ENCODE data around the gene FAM24B.
"Not testable (repeated sequence)": the region's sequence is repeated elsewhere in the genome, so short reads cannot be mapped to it uniquely, and the experiment has no call there.

FAM24B gene

DNA sequence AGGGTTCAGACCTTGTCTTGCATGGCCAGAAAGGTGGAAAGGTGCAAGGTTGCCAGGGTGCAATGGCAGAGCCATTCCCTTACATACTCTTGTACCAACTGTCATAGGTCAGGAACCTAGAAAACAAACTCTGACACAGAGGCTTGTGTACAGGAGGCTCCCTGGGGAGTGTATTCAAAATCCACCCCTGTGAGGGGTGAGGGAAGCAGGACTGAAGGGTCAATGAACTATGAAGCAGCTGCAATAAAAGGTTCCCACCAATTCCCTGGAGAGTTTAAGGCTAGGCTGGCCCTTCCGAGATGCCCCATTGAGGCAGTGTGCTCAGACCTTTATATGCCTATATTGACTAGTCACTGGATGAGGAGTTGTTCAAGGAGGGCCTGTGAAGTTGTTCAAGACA, 19.9 kb downstream of the FAM24B start:
- in situ Hi-C loops (cut with MboI; ENCODE audit: low sequenced_read_pairs), result no loop called here

DNA sequence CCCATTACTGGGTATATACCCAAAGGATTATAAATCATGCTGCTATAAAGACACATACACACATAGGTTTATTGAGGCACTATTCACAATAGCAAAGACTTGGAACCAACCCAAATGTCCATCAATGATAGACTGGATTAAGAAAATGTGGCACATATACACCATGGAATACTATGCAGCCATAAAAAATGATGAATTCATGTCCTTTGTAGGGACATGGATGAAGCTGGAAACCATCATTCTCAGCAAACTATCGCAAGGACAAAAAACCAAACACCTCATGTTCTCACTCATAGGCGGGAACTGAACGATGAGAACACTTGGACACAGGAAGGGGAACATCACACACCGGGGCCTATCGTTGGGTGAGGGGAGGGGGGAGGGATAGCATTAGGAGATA, 21.3 kb downstream of the FAM24B start:
- in situ Hi-C loops (cut with MboI; ENCODE audit: low sequenced_read_pairs), result not testable (repeated sequence)

DNA sequence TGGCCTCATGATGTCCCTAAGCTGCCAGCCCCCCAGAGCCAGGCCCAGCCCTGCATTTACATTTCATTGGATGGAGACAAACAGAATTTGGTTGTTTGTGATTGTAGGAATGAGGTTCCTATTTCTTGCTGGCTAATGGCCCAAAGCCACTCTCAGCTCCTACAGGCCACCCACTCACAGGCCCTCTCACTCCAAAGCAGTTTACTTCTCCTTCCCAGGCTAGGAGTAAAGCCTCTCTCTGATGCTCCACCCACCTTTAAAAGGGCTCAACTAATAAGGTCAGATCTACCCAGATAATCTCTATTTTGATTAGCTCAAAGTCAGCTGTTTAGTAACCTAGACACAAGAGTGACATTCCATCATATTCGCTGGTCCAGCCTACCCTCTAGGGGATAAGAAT, 22.5 kb downstream of the FAM24B start:
- in situ Hi-C loops (cut with MboI; ENCODE audit: low sequenced_read_pairs), result no loop called here

DNA sequence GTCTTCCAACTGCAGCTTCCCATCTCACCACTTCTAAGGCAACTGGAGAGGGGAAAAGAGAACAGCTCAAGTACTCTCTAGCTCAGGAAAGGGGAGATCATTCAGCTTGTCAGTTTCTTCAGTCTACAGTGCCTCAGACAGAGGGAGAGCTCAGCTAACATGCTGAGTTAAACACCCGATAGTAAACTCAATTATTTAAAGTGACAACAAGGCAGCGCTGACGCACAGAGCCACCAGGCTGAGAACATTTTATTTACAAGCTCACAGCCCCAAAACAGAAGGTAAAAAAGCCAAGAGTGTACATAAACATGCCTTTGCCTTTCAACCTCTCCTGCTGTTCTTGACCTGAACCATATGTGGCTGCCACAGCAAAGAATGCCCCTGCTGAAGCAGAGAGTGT, 23.6 kb downstream of the FAM24B start:
- in situ Hi-C loops (cut with MboI; ENCODE audit: low sequenced_read_pairs), result no loop called here

DNA sequence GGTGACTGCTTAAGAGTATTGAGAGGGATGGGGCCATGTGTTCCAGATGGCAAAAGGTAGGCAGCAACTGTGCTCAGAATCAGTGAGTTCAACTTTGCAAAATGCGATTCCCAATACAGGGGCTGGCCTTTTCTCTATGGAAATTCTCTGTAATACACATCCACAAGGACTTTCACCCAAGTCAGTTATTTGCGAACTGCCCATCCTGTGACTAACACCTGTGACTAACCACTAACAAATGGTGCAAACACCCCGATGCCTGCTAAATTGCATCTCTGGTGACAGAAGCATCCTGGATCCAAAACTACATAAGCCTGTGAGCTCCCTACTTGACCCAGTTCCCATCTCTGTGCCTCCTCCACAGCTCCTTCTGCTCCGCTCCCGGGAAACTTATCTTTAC, 24.7 kb downstream of the FAM24B start:
- in situ Hi-C loops (cut with MboI; ENCODE audit: low sequenced_read_pairs), result no loop called here

DNA sequence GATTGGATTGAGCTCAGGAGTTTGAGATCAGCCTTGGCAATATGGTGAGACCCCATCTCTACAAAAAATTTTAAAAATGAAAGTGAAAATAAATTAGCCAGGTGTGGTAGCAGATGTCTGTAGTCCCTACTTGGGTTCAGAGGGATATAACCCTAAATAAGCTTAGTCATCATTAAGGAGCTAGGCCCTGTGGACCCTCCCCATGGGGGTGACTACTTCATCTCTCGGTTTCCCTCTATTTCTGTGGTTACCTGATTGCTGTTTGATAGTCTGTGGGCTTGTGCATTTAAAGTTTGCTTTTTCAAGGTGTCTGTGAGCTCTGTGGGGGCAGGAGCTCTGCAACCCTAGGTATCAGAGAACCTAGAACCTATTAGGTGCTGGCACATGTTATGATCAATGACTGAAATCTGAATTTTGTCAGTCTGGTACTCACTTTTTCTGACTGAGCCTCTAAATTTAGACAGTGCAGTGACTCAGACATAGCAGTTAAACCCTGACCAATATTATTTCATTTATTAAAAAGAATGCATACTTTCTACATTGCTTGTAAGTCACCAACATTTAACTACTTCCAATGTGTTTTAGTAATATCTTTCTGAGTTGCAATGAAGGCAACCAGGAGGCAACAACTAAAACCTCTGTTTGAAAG, 25.6 kb downstream of the FAM24B start:
- in situ Hi-C loops (cut with MboI; ENCODE audit: low sequenced_read_pairs), result no loop called here

DNA sequence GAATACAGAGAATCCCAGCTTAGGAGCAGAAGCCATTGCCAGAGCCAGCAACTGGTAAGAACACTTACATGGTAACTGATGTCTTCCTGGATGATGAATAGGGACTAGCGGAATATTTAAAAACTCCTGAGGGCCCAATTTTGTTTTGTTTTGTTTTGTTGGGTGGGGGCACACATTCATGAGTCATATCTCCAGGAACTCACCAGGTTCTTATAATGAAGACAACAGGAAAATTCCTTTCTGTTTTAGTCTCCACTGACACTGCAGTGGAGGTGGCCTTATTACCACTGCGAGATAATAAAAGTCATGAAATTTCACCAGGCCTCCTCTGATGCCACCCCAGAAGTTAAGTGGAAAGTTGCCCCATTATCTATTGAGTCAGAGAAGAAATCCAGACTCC, 27.1 kb downstream of the FAM24B start:
- in situ Hi-C loops (cut with MboI; ENCODE audit: low sequenced_read_pairs), result no loop called here

DNA sequence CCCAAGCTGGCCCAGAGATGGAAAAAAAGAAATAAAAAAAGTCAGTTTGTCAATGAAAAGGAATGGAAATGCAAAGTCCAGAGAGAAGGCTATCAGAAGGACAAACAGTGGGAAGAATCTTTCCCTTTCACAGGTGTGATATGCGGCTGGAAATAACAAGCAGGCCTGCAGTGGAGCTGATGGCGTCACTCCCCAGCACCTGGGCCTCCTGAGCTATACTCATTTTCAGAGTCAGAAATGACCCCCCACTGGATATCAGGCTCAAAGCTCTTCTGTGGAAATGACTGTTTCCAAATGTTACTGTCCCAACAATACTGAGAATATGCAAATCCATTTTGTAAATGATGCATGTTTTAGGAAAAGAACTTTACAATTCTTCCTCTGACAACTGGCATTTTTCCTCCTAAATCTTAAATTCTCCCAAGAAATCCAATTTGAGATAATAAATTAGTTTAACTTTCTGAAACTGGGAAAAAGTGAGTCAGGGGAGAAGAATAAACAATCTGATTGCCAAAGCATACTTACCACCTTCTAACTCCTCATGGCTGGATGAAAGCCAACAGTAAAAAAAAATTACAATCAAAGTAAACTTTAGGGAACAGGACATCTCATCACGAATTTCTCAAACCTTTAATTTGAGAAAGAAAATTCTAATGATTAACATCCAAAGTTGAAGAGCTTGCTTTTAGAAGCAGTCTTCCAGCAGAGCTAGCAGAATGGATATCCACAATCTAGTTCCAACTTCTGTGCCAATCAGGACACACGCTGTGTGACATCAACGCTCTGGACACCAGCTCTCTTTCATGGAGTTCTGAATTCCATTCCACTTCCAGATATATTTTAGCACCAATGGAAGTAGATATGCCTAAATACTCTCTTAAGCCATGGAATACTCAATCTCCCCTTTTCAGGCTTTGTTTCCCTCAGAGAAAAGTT, 28.4 kb downstream of the FAM24B start:
- in situ Hi-C loops (cut with MboI; ENCODE audit: low sequenced_read_pairs), result no loop called here

DNA sequence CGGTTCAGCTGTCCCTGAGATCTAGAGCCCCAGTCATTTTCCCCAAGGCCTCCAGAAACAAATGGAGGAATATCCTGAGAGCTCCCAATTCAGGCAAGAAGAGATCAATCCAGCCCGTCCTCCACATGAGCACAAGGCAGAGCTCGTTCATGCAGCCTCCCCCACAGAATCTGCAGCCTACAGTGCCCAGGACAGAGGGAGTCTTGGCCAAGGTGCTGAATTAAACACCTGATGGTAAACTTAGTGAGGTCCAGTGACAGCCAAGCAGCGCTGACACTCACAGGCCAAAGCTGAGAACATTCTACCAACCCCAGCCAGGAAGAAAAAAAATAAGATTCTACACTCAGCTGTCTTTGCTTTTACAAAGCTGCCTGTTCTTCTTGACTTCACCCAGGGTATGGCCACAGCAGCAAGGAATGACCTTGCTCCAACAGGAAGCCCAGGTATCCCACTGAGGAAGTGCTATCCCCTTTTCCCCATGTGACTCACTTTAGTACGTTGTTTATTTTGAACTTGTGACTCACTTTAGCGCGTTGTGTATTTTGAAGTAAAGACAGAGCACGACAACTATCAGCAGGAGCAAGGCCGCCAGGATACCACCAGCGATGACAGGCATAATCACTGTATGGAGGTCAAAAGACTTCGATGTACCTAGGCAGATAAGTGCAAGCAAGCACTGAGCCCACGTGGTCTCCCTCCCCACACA, 29.3 kb downstream of the FAM24B start:
- in situ Hi-C loops (cut with MboI; ENCODE audit: low sequenced_read_pairs), result no loop called here

DNA sequence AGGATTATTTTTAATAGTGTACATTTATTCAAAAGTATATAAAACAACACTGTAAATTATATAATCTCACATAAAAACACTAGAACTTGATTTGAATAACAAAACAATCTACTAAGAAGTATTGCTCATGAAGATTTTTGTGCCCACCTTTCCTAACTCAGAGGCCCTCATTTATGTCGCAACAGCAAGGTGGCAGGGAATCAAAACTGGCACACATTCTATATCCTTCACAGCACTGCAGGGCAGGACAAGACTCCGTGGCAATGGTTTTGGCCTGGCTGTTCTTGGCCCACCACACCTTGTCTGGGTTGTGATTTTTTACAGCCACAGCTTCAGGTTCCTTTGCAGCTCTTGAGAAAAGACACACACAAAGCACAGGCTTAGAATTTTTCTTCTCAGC, 30.3 kb downstream of the FAM24B start:
- in situ Hi-C loops (cut with MboI; ENCODE audit: low sequenced_read_pairs), result no loop called here

DNA sequence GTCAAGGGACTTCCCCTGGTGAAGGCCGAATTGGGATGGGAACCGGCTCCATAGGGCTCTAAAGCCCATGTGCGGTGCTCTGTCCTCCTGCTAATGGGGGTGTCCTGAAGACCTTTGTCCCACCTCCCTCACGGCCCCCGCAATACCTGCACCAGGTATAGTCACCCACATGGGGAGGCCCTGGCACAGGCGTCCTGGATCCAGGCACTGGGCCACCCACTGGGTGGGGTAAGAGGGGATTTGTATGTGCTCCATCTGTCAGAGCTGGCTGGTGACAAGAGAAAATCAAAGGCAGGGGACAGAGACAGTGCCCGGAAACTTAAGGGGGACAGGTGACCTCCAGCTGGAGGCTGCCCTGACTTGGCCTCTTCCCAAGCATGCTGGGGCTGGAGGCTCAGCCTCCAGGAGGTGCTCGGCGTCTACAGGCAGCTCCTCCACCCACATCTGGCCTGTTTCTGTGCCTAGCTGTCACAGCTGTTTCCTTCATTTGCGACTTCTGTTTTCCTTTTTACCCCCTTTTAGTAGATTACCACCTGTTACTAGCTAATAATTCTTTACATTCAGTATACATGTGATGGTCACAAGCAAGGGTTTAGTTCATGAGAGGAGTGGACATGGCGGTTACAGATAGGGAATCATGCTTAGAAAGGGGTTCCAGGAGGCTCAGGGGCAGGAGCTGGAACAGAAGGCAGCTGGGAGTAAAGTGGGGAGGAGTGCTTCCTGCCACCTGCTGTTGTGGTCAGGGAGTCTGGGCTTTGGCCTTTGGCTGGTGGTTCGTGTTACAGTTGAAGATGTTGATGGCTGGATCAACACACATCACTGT, 31.4 kb downstream of the FAM24B start:
- in situ Hi-C loops (cut with MboI; ENCODE audit: low sequenced_read_pairs), result no loop called here

DNA sequence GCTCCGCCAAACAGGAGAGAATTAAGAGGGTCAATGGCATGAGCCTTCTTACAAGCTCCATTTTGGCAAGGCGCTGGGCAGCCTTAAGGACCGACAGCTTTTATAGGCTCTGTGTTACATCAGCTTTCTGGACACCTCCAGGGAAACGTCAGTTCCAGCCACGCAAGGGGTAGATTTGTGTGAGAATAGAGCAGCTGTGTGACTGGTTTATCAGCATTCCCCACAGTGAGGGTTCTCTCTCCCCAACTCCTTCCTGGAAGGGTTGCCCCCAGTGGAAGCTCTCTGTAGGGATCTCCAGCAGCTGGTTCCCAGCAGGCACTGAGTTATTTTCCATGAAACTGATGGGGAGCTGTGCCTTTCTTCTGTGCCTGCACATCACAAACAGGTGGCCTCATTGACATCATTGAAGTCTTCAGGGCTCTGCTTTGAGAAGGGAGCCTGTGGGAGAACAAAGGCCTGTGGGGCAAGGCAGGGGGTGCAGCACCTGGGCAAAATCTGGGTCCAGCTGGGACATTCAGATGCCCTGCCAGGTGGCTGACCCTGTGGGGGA, 33.5 kb downstream of the FAM24B start, which contains the start of gene CUZD1:
TSS of gene CUZD1 (minus strand) at position 75 of the 550 bp plus-strand sequence. CDS start at position 61, 14 bp downstream.
- in situ Hi-C loops (cut with MboI; ENCODE audit: low sequenced_read_pairs), result no loop called here

DNA sequence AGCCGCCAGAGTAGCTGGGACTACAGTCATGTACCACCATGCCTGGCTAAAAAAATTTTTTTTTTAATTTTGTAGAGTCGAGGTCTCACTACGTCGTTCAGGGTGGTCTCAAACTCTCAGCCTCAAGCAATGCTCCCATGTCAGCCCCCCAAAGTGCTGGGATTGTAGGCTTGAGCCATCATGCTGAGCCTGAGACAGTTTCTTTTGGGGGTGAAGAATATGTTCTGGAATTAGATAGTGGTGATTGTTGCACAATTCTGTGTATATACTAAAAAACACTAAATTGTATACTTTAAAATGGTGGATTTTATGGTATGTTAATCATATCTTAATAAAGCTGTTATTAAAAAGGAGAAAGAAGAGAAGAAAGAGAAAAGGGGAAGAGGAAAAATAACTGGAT, 35.2 kb downstream of the FAM24B start:
- in situ Hi-C loops (cut with MboI; ENCODE audit: low sequenced_read_pairs), result no loop called here

DNA sequence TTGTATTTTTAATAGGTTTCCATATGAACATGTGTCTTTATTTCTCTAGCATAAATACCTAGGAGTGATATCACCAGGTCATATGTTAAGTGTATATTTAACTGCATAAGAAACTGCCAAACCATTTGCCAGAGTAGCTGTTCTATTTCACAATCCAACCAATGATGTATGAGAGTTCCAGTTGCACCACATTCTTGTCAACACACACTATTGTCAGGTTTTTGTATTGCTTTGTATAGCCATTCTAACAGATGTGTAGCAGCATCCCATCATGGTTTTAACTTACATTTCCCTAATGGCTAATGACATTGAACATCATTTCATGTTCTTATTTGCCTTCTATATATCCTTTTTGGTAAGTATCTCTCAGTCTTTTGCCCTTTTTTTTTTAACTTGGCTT, 37.8 kb downstream of the FAM24B start:
- in situ Hi-C loops (cut with MboI; ENCODE audit: low sequenced_read_pairs), result no loop called here

DNA sequence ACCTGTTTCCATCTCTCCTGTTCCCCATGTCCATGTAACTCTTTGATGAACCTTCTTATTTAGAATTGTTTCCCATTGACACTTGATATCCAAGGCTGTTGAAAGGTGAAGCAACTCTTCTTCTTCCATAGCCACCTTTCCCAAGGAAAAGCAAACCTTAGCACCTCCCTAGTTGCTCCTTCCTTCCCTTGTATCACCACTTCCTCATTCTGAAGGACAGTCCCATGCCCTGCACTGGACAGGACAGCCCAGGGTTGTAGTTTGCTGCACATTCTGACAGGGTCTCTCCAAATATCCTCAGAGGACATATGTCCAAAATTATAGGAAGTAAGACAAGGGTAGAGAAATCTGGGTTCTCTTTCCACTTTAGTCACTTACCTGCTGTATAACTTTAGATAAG, 39.9 kb downstream of the FAM24B start:
- in situ Hi-C loops (cut with MboI; ENCODE audit: low sequenced_read_pairs), result no loop called here

DNA sequence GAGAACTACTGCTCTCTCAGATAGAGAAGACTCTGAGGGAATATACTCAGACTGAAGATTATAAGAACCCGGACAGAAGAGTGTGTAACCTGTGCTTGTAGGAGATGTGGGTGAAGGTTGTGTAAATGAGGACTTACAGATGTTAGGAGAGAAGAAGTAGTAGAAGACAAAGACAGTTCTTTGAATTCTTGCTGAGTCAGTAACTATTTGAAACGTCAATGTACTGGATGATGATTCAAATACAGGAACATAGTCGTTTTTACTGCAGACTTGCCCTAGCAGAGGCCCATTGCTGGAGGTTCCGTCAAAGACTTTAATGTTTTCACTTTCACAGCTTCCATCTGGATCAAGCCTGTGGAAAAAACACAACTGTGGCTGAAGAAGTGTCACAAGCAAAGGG, 40.5 kb downstream of the FAM24B start:
- in situ Hi-C loops (cut with MboI; ENCODE audit: low sequenced_read_pairs), result no loop called here

DNA sequence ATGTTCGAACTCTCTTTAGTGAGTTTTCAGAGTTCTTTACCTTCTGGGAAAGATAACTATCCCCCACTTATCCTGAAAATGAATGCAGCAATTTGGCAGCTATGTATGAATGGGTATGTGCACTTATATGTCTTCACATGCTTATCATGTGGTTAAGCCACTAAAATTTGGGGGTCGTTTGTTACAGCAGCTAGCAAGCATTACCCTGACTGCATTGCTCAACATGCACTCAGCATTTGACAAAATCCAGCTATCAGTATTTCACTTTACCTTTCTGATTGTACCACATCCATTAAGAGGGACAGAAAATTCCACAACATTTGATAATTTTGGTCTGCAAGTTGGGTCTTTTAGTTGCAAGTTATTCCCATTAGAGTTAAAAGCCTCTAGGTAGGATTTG, 43.5 kb downstream of the FAM24B start:
- in situ Hi-C loops (cut with MboI; ENCODE audit: low sequenced_read_pairs), result no loop called here

DNA sequence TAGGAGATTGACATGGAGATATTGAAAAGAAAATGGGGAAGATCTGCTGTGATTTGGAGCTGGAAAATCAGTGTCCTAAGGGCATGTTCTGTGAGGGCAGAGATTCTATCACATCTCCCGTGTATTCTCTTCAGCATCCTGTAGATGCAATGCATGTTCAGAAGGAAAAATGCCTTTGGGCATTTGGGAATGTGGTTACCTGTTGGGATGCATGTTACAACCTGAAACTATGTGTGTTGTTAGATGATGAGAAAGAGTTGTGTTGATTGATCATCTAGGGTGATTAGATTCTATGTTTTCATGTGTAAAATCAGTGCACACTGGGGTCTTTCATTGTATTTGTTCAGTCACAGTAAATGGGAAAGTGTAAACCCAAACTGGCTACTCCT, 48.4 kb downstream of the FAM24B start:
- in situ Hi-C loops (cut with MboI; ENCODE audit: low sequenced_read_pairs), result no loop called here

DNA sequence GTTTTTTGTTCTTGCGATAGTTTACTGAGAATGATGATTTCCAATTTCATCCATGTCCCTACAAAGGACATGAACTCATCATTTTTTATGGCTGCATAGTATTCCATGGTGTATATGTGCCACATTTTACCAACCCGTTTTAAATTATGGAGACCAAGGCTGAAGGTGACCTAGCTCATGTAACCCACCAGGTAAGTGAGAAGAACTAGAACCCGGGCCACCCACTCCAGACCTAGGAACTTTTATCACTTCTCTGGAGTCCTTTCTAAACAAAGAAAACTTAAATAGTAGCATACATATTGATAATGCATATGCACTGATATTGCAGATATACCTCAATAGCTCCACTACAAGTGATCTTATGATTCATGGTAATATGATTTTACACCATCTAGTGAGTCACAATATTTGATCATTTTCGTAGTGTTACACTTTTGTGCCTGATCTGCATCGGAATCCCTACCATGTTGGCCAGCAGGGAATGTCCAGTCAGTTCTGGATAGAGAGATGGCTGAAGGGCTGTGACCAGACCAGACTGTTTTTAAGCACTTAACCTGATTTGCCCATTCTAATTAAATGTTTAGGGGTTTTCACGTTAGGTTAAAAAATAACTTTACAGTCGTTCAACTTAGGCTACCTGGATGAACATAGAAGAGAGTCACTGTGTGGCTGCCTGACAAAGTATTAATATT, 49.0 kb downstream of the FAM24B start:
- in situ Hi-C loops (cut with MboI; ENCODE audit: low sequenced_read_pairs), result no loop called here

DNA sequence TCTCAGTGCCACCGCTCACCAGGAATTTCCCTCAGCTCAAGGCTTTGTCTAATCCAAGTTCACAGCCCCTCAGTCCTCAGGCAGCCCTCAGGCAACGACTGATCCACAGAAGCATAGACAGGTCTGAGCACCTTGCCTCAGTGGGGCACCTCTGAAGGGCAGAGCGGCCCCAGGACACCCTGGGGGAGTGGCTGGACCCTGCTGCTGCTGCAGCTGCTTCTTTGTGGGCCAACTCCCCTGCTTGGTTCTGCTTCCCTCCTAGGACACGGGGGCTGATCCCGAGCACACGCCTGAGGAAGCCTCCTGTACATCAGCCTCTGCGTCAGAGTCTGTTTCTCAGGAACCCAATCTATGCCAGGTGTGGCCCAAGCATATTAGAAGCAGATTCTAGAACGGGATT, 49.9 kb downstream of the FAM24B start:
- in situ Hi-C loops (cut with MboI; ENCODE audit: low sequenced_read_pairs), result no loop called here
